K562 (cell line): ENCODE results near the gene UNC79. TPM values are rescaled to one million over a fixed set of nuclear protein-coding genes. Genes with fewer than 3 reads are reported as not detected.

Experiments used
- ATAC-seq: fragments of 200-7000 bp; cut with Tn5 transposase; 3 replicates; pipeline ENCODE4 v1.9.1; 2020; ENCODE audit warnings: moderate library complexity
- BruUV-seq: library from RNA; stranded (reverse); fragments of 400-500 nt; replicated peaks from 2 replicates; lab custom pipeline; 2021; lab: Mats Ljungman, UMichigan
- CTCF ChIA-PET: fragments of 300-600 bp; formaldehyde crosslinking; extraction: SDS; loops from one replicate; lab custom pipeline; 2021; ENCODE audit warnings: low intra/inter-chr PET ratio; lab: Yijun Ruan, JAX
- POLR2A ChIA-PET: fragments of 300-600, 350-650 bp; sonication (Branson Sonifier 250); formaldehyde crosslinking; extraction: SDS; loops from one replicate; lab custom pipeline; 2021; ENCODE audit warnings: antibody characterized with exemption, inconsistent platforms; lab: Yijun Ruan, JAX
- DNase-seq, 4 experiments: peaks; one replicate each; pipeline versions ENCODE4 v3.0.0 to v3.0.0-alpha.2; 2011 to 2018; ENCODE audit warnings: low spot score in 3 of 4, mixed read lengths in 3 of 4; ENCODE audit errors: extremely low read depth in 1 of 4
- FAIRE-seq: peaks from 2 replicates; lab custom pipeline; 2011; peaks lifted over from hg19 to GRCh38; lab: Jason Lieb, UNC
- H2AFZ ChIP-seq: 2 replicates; pipeline ENCODE4 v1.6.0; 2011; ENCODE audit warnings: low read depth, low read length, control low read depth, inconsistent platforms
- H3K27ac ChIP-seq: fragments of 200-600 bp; 3 replicates; pipeline ENCODE4 v1.8.0; 2011; ENCODE audit warnings: low read depth, mild to moderate bottlenecking, control low read depth, inconsistent platforms, low read length, moderate library complexity, mixed read lengths; ENCODE audit errors: extremely low read depth
- H3K27me3 ChIP-seq, 2 experiments: fragments of 300-600 bp in 1 of 2; 2 replicates in 1 of 2; 3 replicates in 1 of 2; pipeline versions ENCODE4 v1.6.0 to v1.8.0; 2011; ENCODE audit warnings: inconsistent platforms in 2 of 2, low read length in 2 of 2, mild to moderate bottlenecking in 1 of 2, mixed read lengths in 1 of 2, moderate library complexity in 1 of 2; ENCODE audit not compliant: control insufficient read depth in 2 of 2, insufficient read depth in 2 of 2
- H3K36me3 ChIP-seq: fragments of 300-600 bp; 3 replicates; pipeline ENCODE4 v1.8.0; 2011; ENCODE audit warnings: mild to moderate bottlenecking, low read length, inconsistent platforms; ENCODE audit not compliant: control insufficient read depth, insufficient read depth
- H3K4me1 ChIP-seq, 2 experiments: fragments of 200-600 bp in 1 of 2; replicated peaks in 1 of 2; 2 replicates in 1 of 2; 3 replicates in 1 of 2; pipeline versions ENCODE4 v1.5.1 to v1.8.0; 2011; ENCODE audit warnings: inconsistent platforms in 2 of 2, low read length in 2 of 2, mild to moderate bottlenecking in 1 of 2, mixed read lengths in 1 of 2, moderate library complexity in 1 of 2; ENCODE audit not compliant: control insufficient read depth in 2 of 2, insufficient read depth in 2 of 2
- H3K4me2 ChIP-seq: 2 replicates; pipeline ENCODE4 v1.6.1; 2011; ENCODE audit warnings: low read length, control low read depth, inconsistent platforms, mixed read lengths; ENCODE audit not compliant: insufficient read depth
- H3K4me3 ChIP-seq: fragments of 200-600 bp; sonication (generic), shearing (Covaris generic); 2 replicates; pipeline ENCODE4 v1.5.1; 2016; ENCODE audit warnings: control low read depth, inconsistent platforms
- H3K79me2 ChIP-seq: fragments of 200-600 bp; 3 replicates; pipeline ENCODE4 v1.8.0; 2011; ENCODE audit warnings: low read length, inconsistent platforms; ENCODE audit not compliant: control insufficient read depth, insufficient read depth
- H3K9ac ChIP-seq, 2 experiments: 2 replicates each; pipeline versions ENCODE4 v1.6.0 to v1.6.1; 2011; ENCODE audit warnings: low read depth in 2 of 2, low read length in 2 of 2, control low read depth in 1 of 2, inconsistent platforms in 1 of 2, mild to moderate bottlenecking in 1 of 2, mixed read lengths in 1 of 2; ENCODE audit not compliant: insufficient read depth in 1 of 2
- H3K9me1 ChIP-seq: one replicate; pipeline ENCODE4 v1.6.0; 2011; ENCODE audit warnings: inconsistent platforms, mild to moderate bottlenecking, low read length, moderate library complexity; ENCODE audit not compliant: control insufficient read depth, insufficient read depth
- H3K9me3 ChIP-seq: replicated peaks from 2 replicates; pipeline ENCODE4 v1.5.1; 2011; ENCODE audit warnings: low read depth, low read length, inconsistent platforms; ENCODE audit not compliant: control insufficient read depth, insufficient read depth
- H4K20me1 ChIP-seq: replicated peaks from 2 replicates; pipeline ENCODE4 v1.6.1; 2011; ENCODE audit warnings: low read length, inconsistent platforms, mixed read lengths; ENCODE audit not compliant: control insufficient read depth, insufficient read depth
- ARNT ChIP-seq, 2 experiments: fragments of 450-650 bp; IDR thresholded peaks; 2 replicates each; pipeline ENCODE4 v1.6.1; 2016; ENCODE audit warnings: mild to moderate bottlenecking in 1 of 2
- CAMTA2 ChIP-seq: fragments of 250-450 bp; sonication (Bioruptor Pico); conservative IDR thresholded peaks from 2 replicates; pipeline ENCODE4 v1.5.1; 2022
- IFI16 ChIP-seq: fragments of 250-450 bp; sonication (Bioruptor Pico); IDR thresholded peaks from 2 replicates; pipeline ENCODE4 v2.1.2; 2022; ENCODE audit warnings: mild to moderate bottlenecking, inconsistent platforms
- NCOA6 ChIP-seq: fragments of 450-650 bp; IDR thresholded peaks from 2 replicates; pipeline ENCODE4 v1.6.1; 2017; ENCODE audit warnings: mild to moderate bottlenecking
- NR4A1 ChIP-seq, 2 experiments: fragments of 250-450 bp in 1 of 2; fragments of 450-650 bp in 1 of 2; sonication (Bioruptor Pico) in 1 of 2; IDR thresholded peaks; 2 replicates each; pipeline versions ENCODE4 v1.4.0 to v1.6.1; 2016 to 2020; ENCODE audit warnings: mild to moderate bottlenecking in 2 of 2, missing compliant biosample characterization in 1 of 2, missing genetic modification characterization in 1 of 2, moderate library complexity in 1 of 2
- RBM39 ChIP-seq: fragments of 200-400 bp; formaldehyde crosslinking; optimal IDR thresholded peaks from 2 replicates; pipeline ENCODE3; 2018; ENCODE audit warnings: low read depth, low read length
- TCF3 ChIP-seq: sonication (generic); formaldehyde crosslinking; IDR thresholded peaks from 2 replicates; pipeline ENCODE4 v1.4.0; 2020; ENCODE audit warnings: mild to moderate bottlenecking, missing genetic modification reagents
- TSC22D4 ChIP-seq: fragments of 450-650 bp; IDR thresholded peaks from 2 replicates; pipeline ENCODE4 v1.6.1; 2016; ENCODE audit warnings: missing genetic modification characterization, missing biosample characterization, control low read depth
- ZFP30 ChIP-seq: fragments of 250-450 bp; sonication (Bioruptor Pico); IDR thresholded peaks from 2 replicates; pipeline ENCODE4 v1.8.0; 2022; ENCODE audit warnings: moderate library complexity, mild to moderate bottlenecking, inconsistent platforms, borderline replicate concordance
- ZNF76 ChIP-seq: fragments of 250-450 bp; sonication (Bioruptor Pico); IDR thresholded peaks from 2 replicates; pipeline ENCODE4 v1.4.0; 2020; ENCODE audit warnings: mild to moderate bottlenecking, moderate library complexity, borderline replicate concordance
- ZSCAN32 ChIP-seq: fragments of 450-650 bp; formaldehyde crosslinking; IDR thresholded peaks from 2 replicates; pipeline ENCODE4 v1.4.0; 2020; ENCODE audit warnings: mild to moderate bottlenecking, moderate library complexity
- WGBS: fragments of 100-300 bp; shearing (Covaris generic); methylation state at CpG from one replicate; pipeline ENCODE4 v1.1.6; 2016; ENCODE audit warnings: low coverage, mixed read lengths; ENCODE audit not compliant: insufficient coverage; ENCODE audit errors: missing lambda C conversion rate; 5-methylcytosine and 5-hydroxymethylcytosine counted together
- in situ Hi-C: fragments of 300-500 bp; cut with MboI; formaldehyde crosslinking; loops from 4 replicates; pipeline ENCODE4 v1.15.0; 2018; ENCODE audit warnings: inconsistent platforms, mixed read lengths
- intact Hi-C: fragments of 100-400 bp; cut with micrococcal nuclease; formaldehyde crosslinking; loops from 2 replicates; pipeline ENCODE4 v1.14.2; 2022
- polyA plus RNA-seq, 8 experiments: library from polyadenylated mRNA; depleted of rRNA in 4 of 8; stranded (reverse) in 5 of 8; unstranded in 3 of 8; fragments of >200 nt; fragmentation: Nextera tagmentation in 2 of 8; fragmentation: Illumina TruSeq in 1 of 8; extraction: Ambion mirVana in 2 of 8; extraction: Trizol in 1 of 8; gene quantifications; 2 replicates each; pipeline versions ENCODE4 v1.2.1 to v1.2.3, GENCODE V29; 2011 to 2014; ENCODE audit warnings: inconsistent platforms in 1 of 8, missing spikeins in 1 of 8
- total RNA-seq, 7 experiments: library from RNA; depleted of rRNA in 6 of 7; stranded (reverse); fragments of >200 nt in 6 of 7; fragmentation: Illumina TruSeq in 2 of 7; extraction: Trizol in 2 of 7; gene quantifications; 2 replicates each; pipeline versions ENCODE4 v1.2.1 to v1.2.3, GENCODE V29; 2011 to 2021; ENCODE audit warnings: low replicate concordance in 1 of 7
- TF ChIP-seq, protein P1 (sequence below): sonication (generic); IDR thresholded peaks from 2 replicates; pipeline ENCODE4 v1.6.1; 2016
- TF ChIP-seq, protein P2 (sequence below): IDR thresholded peaks from 2 replicates; pipeline ENCODE4 v1.6.1; 2012; ENCODE audit warnings: low read depth, low read length, improper control_type of control experiment, borderline replicate concordance

UNC79 gene
- total and polyA plus RNA-seq, 9 of the 15 experiments (the other 6 are each of a cell fraction or from before 2014, with no cell fraction given): under 0.01 to 0.04 (median 0.01) TPM; not detected in 6

DNA sequence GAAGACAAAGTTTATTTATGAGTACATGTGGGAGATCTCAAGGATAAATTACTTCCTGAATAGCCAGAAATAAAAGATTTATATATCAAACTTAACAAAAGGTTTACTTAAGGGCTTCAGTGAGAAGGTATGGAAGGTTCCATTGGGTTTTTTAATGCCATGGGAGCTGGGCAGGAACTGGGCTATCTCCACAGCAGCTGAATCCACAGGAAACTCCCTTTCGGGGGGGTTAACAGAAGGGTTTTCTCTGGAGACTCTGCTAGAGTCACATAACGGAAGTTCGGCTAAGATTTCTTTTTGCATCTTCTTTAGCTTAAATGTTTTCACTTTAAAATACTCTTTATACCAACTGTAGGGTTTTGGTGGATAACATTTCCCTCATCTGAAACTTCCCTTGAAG, 113.5 kb downstream of the UNC79 start:
- no peaks in the 10 kb centered on the region for H3K36me3 ChIP-seq
- H3K9me1 ChIP-seq: no peaks in the 10 kb centered on the region
- no peak overlapping the region for H3K4me3 ChIP-seq
- in situ Hi-C loops: loop anchor here (5.0 kb wide), 1 partner anchor 302 kb away; no protein-coding TSS in a partner anchor
- FAIRE-seq (no peak), DNase-seq (no peak), ATAC-seq (no peak)
- BruUV-seq: no TSS peak
- WGBS: 0% methylated on average over 3 of the region's 3 CpGs
- ChIA-PET CTCF (interaction anchor here (1.1 kb wide), 1 partner anchor 310 kb away, joined by 7 read pairs; no protein-coding TSS in a partner anchor), POLR2A (no interaction called here)
- H3K27ac ChIP-seq: no peak overlapping the region
- intact Hi-C loops: no loop called here
- H3K79me2 ChIP-seq: no peaks in the 10 kb centered on the region
- no peak overlapping the region for H3K9ac ChIP-seq
- no peak overlapping the region for H2AFZ ChIP-seq
- H4K20me1 ChIP-seq: no peaks in the 10 kb centered on the region
- no peaks in the 10 kb centered on the region for H3K9me3 ChIP-seq
- H3K4me2 ChIP-seq: no peak overlapping the region
- no peaks in the 10 kb centered on the region for H3K27me3 ChIP-seq
- no peaks in the 10 kb centered on the region for H3K4me1 ChIP-seq
- TF ChIP-seq, protein P1, sequence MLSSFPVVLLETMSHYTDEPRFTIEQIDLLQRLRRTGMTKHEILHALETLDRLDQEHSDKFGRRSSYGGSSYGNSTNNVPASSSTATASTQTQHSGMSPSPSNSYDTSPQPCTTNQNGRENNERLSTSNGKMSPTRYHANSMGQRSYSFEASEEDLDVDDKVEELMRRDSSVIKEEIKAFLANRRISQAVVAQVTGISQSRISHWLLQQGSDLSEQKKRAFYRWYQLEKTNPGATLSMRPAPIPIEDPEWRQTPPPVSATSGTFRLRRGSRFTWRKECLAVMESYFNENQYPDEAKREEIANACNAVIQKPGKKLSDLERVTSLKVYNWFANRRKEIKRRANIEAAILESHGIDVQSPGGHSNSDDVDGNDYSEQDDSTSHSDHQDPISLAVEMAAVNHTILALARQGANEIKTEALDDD: no peak
- TF ChIP-seq IFI16 (CRISPR knock-in tag) (no peak), ZFP30 (CRISPR knock-in tag) (no peak), NR4A1 (CRISPR knock-in tag; IDR thresholded peaks at IDR 0.05) (no peak), NR4A1 (tag; IDR thresholded peaks at IDR 0.05) (no peak), ZNF76 (no peak), ZSCAN32 (no peak), CAMTA2 (no peak), TCF3 (CRISPR knock-in tag) (no peak), NCOA6 (no peak), TSC22D4 (tag) (no peak), ARNT (IDR thresholded peaks at IDR 0.05) (no peak), RBM39 (no peak)
- TF ChIP-seq, protein P2, sequence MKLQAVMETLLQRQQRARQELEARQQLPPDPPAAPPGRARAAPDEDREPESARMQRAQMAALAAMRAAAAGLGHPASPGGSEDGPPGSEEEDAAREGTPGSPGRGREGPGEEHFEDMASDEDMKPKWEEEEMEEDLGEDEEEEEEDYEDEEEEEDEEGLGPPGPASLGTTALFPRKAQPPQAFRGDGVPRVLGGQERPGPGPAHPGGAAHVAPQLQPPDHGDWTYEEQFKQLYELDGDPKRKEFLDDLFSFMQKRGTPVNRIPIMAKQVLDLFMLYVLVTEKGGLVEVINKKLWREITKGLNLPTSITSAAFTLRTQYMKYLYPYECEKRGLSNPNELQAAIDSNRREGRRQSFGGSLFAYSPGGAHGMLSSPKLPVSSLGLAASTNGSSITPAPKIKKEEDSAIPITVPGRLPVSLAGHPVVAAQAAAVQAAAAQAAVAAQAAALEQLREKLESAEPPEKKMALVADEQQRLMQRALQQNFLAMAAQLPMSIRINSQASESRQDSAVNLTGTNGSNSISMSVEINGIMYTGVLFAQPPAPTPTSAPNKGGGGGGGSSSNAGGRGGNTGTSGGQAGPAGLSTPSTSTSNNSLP: no peak
